Neural crest cell (in vitro differentiated cells): ENCODE data around the gene FRMD3. TPM values are rescaled to one million over a fixed set of nuclear protein-coding genes. Genes with fewer than 3 reads are reported as not detected.

ENCODE experiments used
- DNase-seq: peaks from one replicate; pipeline ENCODE4 v3.0.0; 2021; ENCODE audit warnings: low read depth, mixed read lengths, low spot score
- H3K27ac Mint-ChIP-seq: one replicate; pipeline ENCODE4 v1.8.0; 2021; ENCODE audit warnings: mild to moderate bottlenecking, mixed read lengths; ENCODE audit not compliant: unreplicated experiment
- H3K27me3 Mint-ChIP-seq: 2 replicates; pipeline ENCODE4 v1.8.0; 2021; ENCODE audit warnings: low read depth, mild to moderate bottlenecking, mixed read lengths
- H3K36me3 Mint-ChIP-seq: 2 replicates; pipeline ENCODE4 v1.8.0; 2021; ENCODE audit warnings: low read depth, mild to moderate bottlenecking, mixed read lengths
- H3K4me1 Mint-ChIP-seq: 2 replicates; pipeline ENCODE4 v1.8.0; 2021; ENCODE audit warnings: mixed read lengths
- H3K4me3 Mint-ChIP-seq: one replicate; pipeline ENCODE4 v1.8.0; 2021; ENCODE audit warnings: mild to moderate bottlenecking, mixed read lengths
- H3K9me3 Mint-ChIP-seq: 2 replicates; pipeline ENCODE4 v1.8.0; 2021; ENCODE audit warnings: mixed read lengths
- long read RNA-seq: library from polyadenylated mRNA; unstranded; transcript quantifications from one replicate; pipeline ENCODE4 v2.0.0, GENCODE V29; 2020
- total RNA-seq: library from RNA; stranded (reverse); gene quantifications from 2 replicates; pipeline ENCODE4 v1.2.1, GENCODE V29; 2021
- TF ChIP-seq, protein P1 (sequence below): fragments of 200-600 bp; sonication (generic); conservative IDR thresholded peaks from 2 replicates; pipeline ENCODE4 v1.5.0; 2021; ENCODE audit warnings: antibody characterized with exemption, mild to moderate bottlenecking

Gene FRMD3
- 1.4 and 2.3 TPM in 2 replicates for total RNA-seq
- long read RNA-seq, full-length matches to known transcripts: 2 of 2 reads
- long read RNA-seq, partial matches to known transcripts: 0 of 2 reads
- long read RNA-seq, other reads (novel, unspliced or antisense): 0 of 2 reads

DNA sequence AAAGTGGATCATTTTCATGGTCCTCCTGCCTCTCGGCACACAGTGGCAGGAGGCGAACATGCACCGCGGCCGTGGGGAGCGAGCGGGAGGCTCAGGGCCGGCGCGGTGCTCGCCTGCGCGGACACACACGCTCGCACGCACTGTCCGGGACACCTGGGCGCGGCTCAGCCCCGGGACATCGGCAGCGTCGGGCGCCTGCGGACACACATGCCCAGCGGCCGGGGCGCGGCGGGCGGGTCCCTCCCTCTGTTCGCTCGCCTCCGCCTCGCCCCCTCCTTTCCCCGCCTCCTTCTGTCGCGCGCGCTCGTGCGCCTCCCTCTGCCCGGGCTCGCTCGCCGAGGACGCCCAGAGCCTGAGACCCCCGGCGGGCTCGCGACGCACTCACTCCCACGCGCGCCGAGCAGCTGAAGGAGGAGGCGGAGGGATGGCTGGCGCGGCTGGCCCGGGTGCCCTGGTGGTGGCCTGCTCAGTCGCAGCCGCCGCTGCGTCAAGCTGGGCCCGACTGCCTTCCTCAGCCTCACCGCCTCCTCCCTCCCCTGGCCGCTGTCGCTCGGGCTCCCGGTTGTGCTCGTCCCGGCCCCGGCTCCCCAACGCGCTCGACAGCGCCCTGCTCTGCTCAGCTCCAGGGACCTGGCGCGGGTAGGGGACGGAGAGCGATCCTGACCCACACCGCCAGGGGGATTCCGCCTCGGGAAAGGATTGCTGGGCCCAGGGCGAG is at the start of gene FRMD3:
FRMD3 (minus strand) TSS at position 230 of the 718 bp plus-strand sequence; CDS start at position 60, 170 bp downstream.
- TF ChIP-seq, protein P1, sequence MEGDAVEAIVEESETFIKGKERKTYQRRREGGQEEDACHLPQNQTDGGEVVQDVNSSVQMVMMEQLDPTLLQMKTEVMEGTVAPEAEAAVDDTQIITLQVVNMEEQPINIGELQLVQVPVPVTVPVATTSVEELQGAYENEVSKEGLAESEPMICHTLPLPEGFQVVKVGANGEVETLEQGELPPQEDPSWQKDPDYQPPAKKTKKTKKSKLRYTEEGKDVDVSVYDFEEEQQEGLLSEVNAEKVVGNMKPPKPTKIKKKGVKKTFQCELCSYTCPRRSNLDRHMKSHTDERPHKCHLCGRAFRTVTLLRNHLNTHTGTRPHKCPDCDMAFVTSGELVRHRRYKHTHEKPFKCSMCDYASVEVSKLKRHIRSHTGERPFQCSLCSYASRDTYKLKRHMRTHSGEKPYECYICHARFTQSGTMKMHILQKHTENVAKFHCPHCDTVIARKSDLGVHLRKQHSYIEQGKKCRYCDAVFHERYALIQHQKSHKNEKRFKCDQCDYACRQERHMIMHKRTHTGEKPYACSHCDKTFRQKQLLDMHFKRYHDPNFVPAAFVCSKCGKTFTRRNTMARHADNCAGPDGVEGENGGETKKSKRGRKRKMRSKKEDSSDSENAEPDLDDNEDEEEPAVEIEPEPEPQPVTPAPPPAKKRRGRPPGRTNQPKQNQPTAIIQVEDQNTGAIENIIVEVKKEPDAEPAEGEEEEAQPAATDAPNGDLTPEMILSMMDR: peak; percentile 75
- H3K4me3 Mint-ChIP-seq: peak within 1 kb of the TSS; percentile 84
- H3K27ac Mint-ChIP-seq: no peak within 1 kb of the TSS
- H3K4me1 Mint-ChIP-seq: peaks cover 10% of the 10 kb centered on the region
- DNase-seq: peak; percentile 83
- peaks cover 40% of the 10 kb centered on the region for H3K27me3 Mint-ChIP-seq
- no peaks in the 10 kb centered on the region for H3K9me3 Mint-ChIP-seq
- no peaks in the 10 kb centered on the region for H3K36me3 Mint-ChIP-seq

DNA sequence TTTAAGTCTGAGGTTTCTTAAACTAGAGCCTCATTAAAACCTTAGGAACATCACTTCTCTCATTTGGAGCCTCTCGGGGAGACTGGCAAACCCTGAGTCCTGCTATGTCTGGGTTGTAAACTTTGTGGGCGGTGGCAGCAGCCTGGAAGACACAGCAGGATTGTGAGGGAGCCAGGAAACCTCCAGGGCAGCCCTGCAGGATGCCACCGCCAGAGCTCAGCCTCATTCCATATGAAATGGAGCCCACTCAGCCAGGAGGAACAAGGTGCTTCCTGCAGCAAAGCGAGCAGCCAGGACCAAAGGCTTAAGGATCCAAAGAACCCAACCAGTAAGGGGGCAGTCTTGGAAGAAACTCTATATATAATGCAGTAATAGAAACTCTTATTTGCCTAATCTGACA is 46.8 kb upstream of the FRMD3 start:
- Mint-ChIP-seq H3K27ac (no peak overlapping the region), H3K9me3 (peaks cover 5% of the 10 kb centered on the region), H3K27me3 (no peaks in the 10 kb centered on the region), H3K4me1 (no peaks in the 10 kb centered on the region), H3K4me3 (no peak overlapping the region), H3K36me3 (peaks cover 4% of the 10 kb centered on the region)
- TF ChIP-seq, protein P1: no peak
- DNase-seq: no peak

DNA sequence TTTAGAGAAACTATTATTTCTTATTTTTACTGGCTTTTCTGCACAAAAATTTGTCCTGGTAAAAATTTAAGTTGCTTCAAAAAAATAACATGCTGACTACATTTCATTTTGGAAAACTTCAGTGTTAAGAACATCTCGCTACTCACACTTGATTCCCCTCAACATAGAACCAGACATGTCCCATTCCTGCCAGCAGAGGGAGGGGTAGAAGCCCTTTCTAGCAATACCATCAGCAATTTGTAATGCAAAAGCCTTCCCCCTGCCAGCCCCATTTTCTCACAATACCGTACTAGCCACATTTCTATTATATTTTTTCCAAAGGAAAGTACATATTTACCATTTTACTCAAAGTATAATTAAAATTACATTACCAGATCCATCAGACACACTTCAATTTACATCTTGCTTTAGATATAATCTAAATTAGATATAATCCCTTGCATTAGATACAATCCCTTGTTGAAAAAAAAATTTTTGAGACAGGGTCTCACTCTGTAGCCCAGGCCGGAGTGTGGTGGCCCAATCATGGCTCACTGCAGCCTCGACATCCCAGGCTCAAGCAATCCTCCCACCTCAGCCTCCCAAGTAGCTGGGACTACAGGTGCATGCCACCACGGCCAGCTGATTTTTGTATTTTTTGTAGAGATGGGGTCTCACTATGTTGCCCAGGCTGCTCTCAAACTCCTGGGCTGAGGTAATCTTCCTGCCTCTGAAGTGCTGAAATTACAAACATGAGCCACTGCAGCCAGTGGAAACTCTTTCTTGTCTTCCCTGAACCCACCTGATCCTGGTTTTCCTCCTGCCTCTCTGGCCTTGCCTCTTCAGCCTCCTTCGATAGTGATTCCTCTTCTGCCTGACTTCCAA is 45.2 kb upstream of the FRMD3 start:
- Mint-ChIP-seq H3K4me1 (no peaks in the 10 kb centered on the region), H3K36me3 (peaks cover 10% of the 10 kb centered on the region), H3K27ac (no peak overlapping the region), H3K27me3 (no peaks in the 10 kb centered on the region), H3K9me3 (peaks cover 12% of the 10 kb centered on the region), H3K4me3 (no peak overlapping the region)
- TF ChIP-seq, protein P1: peak; percentile 85
- peak; percentile 51 for DNase-seq

DNA sequence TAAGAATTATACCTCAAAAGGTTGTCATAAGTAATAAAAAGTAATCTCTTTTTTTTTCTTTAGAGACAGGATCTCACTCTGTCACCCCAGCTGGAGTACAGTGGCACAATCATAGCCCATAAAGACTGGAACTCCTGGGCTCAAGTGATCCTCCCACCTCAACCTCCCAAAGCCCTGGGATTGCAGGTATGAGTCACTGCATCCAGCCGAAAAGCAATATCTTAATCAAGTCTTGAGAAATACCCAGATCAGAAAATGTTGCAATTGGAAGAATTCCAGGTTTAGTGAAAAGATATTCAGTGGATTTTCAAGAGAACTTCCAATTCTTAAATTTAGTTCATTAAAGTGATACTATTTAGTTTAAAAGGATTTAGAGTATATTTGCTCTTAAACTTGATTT is 43.8 kb upstream of the FRMD3 start:
- Mint-ChIP-seq H3K27ac (no peak overlapping the region), H3K9me3 (peaks cover 15% of the 10 kb centered on the region), H3K4me3 (no peak overlapping the region), H3K4me1 (no peaks in the 10 kb centered on the region), H3K36me3 (peaks cover 14% of the 10 kb centered on the region), H3K27me3 (no peaks in the 10 kb centered on the region)
- no peak for DNase-seq
- TF ChIP-seq, protein P1: no peak

DNA sequence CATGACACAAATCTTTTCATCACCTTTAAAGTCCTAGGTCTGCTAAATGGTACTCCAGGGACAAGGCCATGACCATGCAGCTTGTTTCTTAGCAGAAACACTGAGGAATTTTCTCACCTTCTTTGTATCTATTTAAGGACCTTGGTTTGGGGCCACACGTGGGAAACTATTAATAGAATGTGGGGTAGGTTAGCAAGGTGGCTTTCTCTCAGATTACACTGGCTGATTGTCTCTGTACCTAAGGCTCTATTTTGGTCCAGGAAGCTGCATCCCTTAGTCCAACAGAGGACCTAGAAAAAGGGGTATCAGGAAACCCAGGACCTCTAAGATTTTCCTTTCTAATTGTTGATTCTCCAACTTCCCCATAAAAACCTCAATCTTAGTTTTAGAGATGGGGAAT is 36.3 kb upstream of the FRMD3 start:
- Mint-ChIP-seq H3K4me1 (no peaks in the 10 kb centered on the region), H3K9me3 (peaks cover 10% of the 10 kb centered on the region), H3K4me3 (no peak overlapping the region), H3K27ac (no peak overlapping the region), H3K27me3 (no peaks in the 10 kb centered on the region), H3K36me3 (peaks cover 9% of the 10 kb centered on the region)
- DNase-seq: no peak
- TF ChIP-seq, protein P1: no peak
